ENCODE results near the gene CKLF. TPM values are rescaled to one million over a fixed set of nuclear protein-coding genes. Genes with fewer than 3 reads are reported as not detected.
A peak's percentile ranks its signal among the peaks of the same experiment; 100 is the strongest.

Gene CKLF
- total RNA-seq, 2 donors from 2014 or later: 15.8 to 22.5 TPM

- no peak for DNase-seq
- no peak for ATAC-seq
- intact Hi-C loops (cut with DNase I): loop anchor here in 1 of 2 donors (2.0 kb wide), 1 partner anchor 34 kb away; the partner anchor contains the start of gene TK2
These were observed 35.9 kb upstream of the CKLF start for GRCh38 chr16:66516509-66516807.

DNA sequence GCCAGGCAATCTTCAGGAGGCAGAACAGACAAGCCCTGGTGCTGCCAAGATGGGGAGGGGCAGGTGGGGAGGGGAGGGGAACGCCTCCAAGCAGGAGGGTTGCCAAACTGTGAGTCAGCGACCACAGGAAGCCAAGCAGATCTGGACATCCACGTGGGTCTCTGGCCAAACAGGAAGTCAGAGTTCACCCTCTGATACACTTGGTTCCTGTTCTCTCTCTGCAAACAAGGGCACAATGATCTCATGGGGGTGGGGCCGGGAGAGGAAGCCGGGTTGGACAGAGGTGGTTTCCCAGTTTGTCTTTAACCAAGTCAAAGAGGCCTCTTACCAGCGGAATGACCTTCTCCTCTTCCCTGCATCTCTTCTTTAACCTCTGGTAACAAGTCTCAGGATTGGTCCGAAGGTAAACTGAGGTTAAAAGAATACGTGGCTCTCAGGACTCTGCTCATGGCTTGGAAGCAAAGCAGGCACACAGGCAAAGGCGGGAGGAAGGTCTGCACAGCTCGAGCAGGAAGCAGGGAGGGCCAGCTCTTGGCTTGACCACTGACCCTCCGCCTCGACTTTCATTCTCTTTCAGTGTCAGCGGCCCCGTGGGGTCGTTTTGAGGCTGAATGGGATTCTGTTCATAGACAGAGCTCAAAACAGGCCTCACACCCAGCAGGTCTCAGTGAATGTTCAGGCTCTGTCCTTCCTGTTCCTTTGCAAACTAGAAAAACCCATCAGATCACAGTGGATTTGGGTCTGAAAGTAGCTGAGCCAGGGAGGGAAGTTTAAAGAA, 35.4 kb upstream of the CKLF start:
- DNase-seq (peak; percentile 98), ATAC-seq (peak; percentile 94 to 95)
- intact Hi-C loops (cut with DNase I): loop anchor here in 1 of 2 donors (2.0 kb wide), 1 partner anchor 34 kb away; the partner anchor contains the start of gene TK2

DNA sequence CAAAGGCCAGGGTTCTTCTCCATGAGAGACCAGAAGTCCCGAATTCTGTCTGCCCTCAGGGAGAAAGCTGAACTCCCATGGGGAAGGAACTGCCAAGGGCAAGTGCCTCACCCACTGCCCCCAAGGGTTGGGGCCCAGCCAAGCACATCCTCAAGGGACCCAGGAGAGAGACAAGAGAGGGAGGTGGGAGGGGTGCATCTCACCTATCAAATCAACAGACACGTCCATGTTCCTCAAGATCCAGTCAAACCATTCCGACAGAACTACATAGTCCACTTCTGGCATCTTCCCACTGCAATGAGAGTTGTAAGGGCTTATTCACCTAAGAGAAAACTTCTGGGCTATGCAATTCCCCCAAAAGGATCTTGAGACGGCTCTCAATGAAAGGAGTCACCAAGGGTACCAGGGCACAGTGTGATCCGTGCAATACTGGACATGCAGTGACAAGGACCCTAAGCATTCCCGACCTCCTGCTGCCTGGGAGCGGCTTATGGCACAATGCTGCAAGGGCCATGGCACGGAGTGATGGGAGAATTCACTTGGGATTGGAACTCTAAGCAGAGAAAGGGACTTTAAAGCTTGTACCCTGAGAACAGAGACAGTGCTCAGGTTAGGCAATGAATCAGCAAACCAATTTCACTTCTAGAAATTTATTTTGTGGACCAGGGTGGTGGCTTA, 34.7 kb upstream of the CKLF start:
- ATAC-seq (no peak), DNase-seq (no peak)
- intact Hi-C loops (cut with DNase I): loop anchor here in 1 of 2 donors (2.0 kb wide), 1 partner anchor 33 kb away; the partner anchor contains the start of gene TK2

DNA sequence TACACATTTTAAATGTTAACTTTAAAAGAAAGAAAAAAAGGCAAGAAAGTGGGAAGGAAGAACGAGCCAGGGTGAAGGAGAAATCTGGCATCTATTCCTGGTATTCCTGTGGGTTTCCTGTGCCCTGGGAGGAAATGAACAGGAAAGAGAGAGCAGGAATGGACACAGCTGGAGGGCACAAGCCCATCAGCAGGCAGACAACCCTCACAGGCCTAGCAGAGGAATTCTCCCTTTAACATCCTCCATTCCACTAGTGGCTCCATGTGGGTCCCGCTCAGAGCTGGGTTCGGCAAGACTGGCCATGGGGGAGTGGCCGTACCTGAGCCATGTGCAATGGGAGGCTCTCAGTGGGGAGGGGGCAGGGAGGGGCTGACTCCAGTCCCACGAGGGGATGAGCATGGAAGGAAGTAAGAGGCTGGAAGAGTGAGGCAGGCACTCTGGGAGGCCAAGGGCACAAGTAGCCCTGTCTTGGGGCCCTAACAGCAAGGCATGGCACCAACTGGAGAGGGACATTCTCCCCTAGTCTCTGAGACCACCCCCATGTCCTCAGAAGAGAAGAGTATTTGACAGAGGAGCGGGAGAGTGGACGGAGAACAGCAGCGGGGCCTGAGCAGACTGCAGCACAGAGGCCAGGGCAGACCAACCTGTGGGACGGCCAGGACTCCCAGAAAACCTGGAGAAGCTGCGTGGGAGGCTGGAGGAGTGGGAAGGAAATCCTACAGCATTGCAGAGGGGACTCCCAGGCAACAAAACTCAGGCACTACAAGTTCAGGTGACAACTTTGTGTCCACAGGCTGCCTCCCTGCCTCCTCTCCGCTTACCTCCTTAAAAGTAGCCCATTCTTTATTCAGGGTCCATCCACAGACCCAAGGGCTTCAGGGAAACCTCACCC, 32.6 kb upstream of the CKLF start:
- ATAC-seq (no peak), DNase-seq (no peak)
- intact Hi-C loops (cut with DNase I): no loop called here

DNA sequence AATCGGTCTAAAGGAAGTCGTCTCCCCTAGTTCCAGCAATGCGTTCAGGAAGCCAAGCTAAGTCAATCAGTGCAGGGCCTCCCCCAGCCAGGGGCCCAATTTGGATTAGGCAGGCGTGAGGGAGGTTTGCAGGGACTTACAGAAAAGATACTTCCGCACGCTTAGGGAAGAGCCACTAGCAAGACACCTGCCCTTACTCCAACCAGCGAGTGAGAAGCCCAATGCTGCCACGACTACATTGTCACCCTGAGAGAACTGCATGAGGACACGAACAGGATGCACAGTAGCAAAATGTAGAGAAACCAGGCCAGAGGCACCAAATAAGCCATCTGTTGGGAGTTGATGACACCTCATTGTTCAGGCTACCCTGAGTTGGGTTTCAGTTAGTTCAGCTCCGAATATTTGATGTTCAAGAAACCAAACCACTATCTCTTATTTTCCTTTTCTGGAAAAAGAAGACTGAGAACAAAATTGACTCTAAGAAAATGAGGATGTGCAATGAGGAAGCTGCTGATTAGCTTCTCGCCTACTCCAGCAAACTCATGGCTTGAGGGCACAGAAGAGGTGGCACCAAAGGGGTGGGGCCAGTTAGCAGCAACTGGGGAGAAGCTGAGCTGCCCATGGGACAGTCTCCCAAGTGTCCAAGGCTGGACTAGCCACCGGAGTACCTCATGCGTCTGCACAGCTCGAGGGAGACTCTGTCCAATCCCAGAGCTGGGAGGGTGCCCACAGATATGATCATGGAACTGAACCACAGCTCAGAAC, 31.8 kb upstream of the CKLF start:
- intact Hi-C loops (cut with DNase I): no loop called here
- ATAC-seq (peak in 1 of 2 donors; percentile 3), DNase-seq (peak; percentile 57)

- intact Hi-C loops (cut with DNase I): no loop called here
- no peak for DNase-seq
- ATAC-seq: no peak
These were observed 31.1 kb upstream of the CKLF start for GRCh38 chr16:66521252-66521713.

GRCh38 chr16:66521951-66522771, 30.2 kb upstream of the CKLF start:
- ATAC-seq (peak in 1 of 2 donors; percentile 11), DNase-seq (no peak)
- intact Hi-C loops (cut with DNase I): no loop called here

DNA sequence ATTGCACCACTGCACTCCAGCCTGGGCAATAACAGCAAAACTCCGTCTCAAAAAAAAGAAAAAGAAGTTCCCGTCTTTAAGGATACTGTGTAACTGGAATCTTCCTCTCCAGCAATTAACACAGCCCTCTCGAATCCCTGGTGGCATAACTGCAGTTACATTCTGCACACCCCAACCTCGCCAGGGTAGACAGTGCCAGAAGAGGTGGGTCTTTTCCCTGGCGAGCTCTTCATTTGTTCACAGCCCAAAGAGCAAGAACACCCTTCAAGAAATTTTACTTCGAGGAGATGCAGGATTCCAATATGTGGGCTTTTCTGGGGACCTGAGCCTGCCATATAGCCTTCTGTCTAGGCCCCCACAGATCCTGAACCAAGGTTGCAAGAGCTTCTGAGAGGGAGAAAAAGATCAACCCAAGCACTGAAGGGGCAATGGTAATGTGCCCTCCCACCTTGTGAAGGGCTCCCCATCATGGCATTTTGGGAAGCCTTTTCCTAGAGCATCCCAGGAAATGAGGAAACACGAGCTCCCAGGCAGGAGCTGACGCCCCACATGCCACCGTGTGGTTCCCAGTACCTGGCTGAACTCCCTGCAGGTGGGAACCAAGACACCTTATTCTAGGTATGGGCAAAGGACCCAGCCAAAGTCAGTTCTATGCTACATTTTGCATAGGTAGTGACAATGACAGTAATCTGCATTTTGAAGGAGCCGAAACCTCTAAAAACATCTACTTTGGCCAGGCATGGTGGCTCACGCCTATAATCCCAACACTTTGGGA, 29.4 kb upstream of the CKLF start:
- ATAC-seq: peak in 1 of 2 donors; percentile 23
- intact Hi-C loops (cut with DNase I): no loop called here

GRCh38 chr16:66523861-66524354, 28.5 kb upstream of the CKLF start:
- peak in 1 of 2 donors; percentile 21 for ATAC-seq
- DNase-seq: no peak
- intact Hi-C loops (cut with DNase I): no loop called here

More for the DNA sequence above, 29.4 kb upstream of the CKLF start:
- DNase-seq: no peak

GRCh38 chr16:66524601-66525164, 27.7 kb upstream of the CKLF start:
- ATAC-seq (peak; percentile 43), DNase-seq (no peak)
- intact Hi-C loops (cut with DNase I): no loop called here

DNA sequence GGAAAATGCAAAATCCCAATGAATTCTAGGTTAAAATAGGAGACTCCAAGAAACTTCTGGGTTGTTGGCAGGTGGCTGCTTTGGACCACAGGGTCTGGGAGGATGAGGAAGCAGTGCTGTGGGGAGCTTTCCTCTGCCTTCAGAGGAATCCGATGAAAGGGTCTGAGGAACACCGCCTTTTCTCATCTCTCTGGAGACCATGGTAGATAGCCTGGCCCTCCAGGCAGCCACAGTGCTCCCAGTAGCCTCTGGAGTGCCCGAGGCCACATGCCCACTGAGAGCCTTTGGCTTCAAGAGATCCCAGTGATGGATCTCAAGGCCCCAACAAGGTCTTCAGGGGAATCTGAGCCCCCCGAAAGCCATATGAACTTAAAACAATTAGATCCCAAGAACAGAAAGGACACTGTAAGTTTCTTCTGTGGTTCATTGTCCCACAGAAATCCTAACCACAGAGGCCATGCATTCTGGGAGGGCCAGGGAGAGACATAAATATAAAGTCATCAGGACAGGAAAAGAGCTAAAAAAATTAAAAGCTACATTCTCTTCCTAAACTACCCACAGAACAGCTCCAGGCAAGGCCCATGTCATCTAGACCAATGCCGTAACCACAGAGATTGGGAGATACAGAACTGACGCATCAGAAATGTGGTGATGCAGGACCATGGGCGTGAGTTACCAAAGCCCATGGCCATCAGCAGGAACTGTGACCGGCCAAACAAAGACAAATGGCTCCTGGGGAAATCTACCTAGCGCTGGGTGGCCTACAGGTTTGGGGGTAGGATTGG, 26.8 kb upstream of the CKLF start:
- ATAC-seq (no peak), DNase-seq (no peak)
- intact Hi-C loops (cut with DNase I): no loop called here

- no peak for ATAC-seq
- DNase-seq: no peak
- intact Hi-C loops (cut with DNase I): no loop called here
These were observed 24.1 kb upstream of the CKLF start for GRCh38 chr16:66528294-66528693.

DNA sequence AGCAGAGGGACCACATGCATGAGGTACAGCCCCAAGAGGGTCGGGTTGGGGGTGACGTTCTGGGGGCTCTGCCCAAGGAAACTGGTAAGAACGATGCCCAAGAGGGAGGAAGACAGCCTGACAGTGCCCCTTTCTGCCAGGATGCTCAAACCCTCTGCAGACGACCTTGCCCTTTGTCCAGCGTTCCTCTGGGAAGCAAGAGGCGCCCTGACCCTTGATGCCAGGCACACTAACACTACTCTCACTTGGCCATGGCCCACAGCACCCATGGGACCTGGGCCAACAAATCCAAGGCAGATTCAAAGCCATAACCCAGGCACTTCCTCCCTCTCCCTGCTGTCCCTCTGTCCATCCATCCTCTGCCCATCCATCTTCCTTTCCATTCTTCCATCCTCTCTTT, 22.9 kb upstream of the CKLF start:
- intact Hi-C loops (cut with DNase I): no loop called here
- no peak for DNase-seq
- no peak for ATAC-seq

- no peak for DNase-seq
- ATAC-seq: peak; percentile 70 to 78
- intact Hi-C loops (cut with DNase I): no loop called here
These were observed 18.0 kb upstream of the CKLF start for GRCh38 chr16:66534376-66534799.

GRCh38 chr16:66536525-66536924, 15.9 kb upstream of the CKLF start:
- ATAC-seq (no peak), DNase-seq (no peak)
- intact Hi-C loops (cut with DNase I): no loop called here

DNA sequence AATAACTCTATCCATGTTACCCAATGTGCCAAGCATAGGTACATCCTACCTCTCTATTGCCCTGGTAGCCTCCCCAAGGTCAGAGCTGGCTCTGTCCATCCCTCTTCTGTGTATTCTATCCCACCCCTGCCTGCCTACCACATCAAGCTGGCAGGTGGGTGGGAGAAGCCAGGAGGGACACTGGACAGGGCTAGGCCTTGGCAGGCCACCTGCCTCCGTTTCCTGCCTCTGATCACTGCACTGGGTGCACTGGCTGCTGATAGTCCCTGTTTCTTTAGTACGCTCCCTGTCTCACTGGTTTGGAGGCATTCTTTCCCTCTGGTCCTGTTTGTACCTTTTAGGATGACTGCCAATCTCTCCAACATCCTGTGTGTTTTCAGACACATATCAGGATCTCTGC, 15.1 kb upstream of the CKLF start:
- no peak for ATAC-seq
- DNase-seq: no peak
- intact Hi-C loops (cut with DNase I): no loop called here
